Panc1 (cell line): ENCODE measurements around the gene EFCAB11. TPM values are rescaled to one million over a fixed set of nuclear protein-coding genes. Genes with fewer than 3 reads are reported as not detected.

Source experiments
- ATAC-seq: fragments of 200-7000 bp; cut with Tn5 transposase; 2 replicates; pipeline ENCODE4 v1.9.1; 2020; ENCODE audit warnings: mild to moderate bottlenecking, moderate library complexity
- BruUV-seq: library from RNA; stranded (reverse); fragments of 400-500 nt; replicated peaks from 2 replicates; lab custom pipeline; 2021; lab: Mats Ljungman, UMichigan
- CTCF ChIA-PET: fragments of 300-600 bp; sonication (Branson Sonifier 250); formaldehyde crosslinking; loops from one replicate; lab custom pipeline; 2022; ENCODE audit warnings: antibody characterized with exemption; lab: Charles Lee
- POLR2A ChIA-PET: fragments of 300-600 bp; sonication (Branson Sonifier 250); formaldehyde crosslinking; loops from one replicate; lab custom pipeline; 2022; ENCODE audit warnings: antibody characterized with exemption; lab: Charles Lee
- DNase-seq: peaks from one replicate; pipeline ENCODE4 v3.0.0-alpha.2; 2010; ENCODE audit warnings: low read depth, low spot score
- H3K27ac ChIP-seq: 2 replicates; pipeline ENCODE4 v1.5.1; 2011; ENCODE audit warnings: mild to moderate bottlenecking, low read length, inconsistent platforms
- H3K27me3 ChIP-seq: fragments of 200-500 bp; sonication (Bioruptor generic); 2 replicates; pipeline ENCODE4 v1.6.0; 2014; ENCODE audit warnings: low read length, inconsistent platforms; ENCODE audit not compliant: control insufficient read depth, insufficient read depth
- H3K36me3 ChIP-seq: fragments of 200-500 bp; sonication (Bioruptor generic); 2 replicates; pipeline ENCODE4 v1.5.1; 2014; ENCODE audit warnings: inconsistent platforms, mild to moderate bottlenecking, low read length, moderate library complexity; ENCODE audit not compliant: control insufficient read depth, insufficient read depth
- H3K4me1 ChIP-seq: 2 replicates; pipeline ENCODE4 v1.5.1; 2011; ENCODE audit warnings: inconsistent platforms, mild to moderate bottlenecking, low read length, moderate library complexity; ENCODE audit not compliant: control insufficient read depth, insufficient read depth
- H3K4me3 ChIP-seq, 2 experiments: 2 replicates each; pipeline ENCODE4 v1.5.1; 2011 to 2012; ENCODE audit warnings: low read depth in 2 of 2, low read length in 2 of 2, mild to moderate bottlenecking in 2 of 2, inconsistent platforms in 1 of 2, moderate library complexity in 1 of 2
- H3K9me3 ChIP-seq: fragments of 200-500 bp; sonication (Bioruptor generic); 2 replicates; pipeline ENCODE4 v1.5.1; 2014; ENCODE audit warnings: low read depth, mild to moderate bottlenecking, inconsistent platforms, low read length, moderate library complexity; ENCODE audit not compliant: control insufficient read depth, insufficient read depth
- POLR2AphosphoS5 ChIP-seq: IDR thresholded peaks from 2 replicates; pipeline ENCODE4 v1.6.1; 2012; ENCODE audit warnings: mild to moderate bottlenecking, low read depth, low read length, moderate library complexity
- SIN3A ChIP-seq: IDR thresholded peaks from 2 replicates; pipeline ENCODE4 v1.6.1; 2012; ENCODE audit warnings: low read depth, mild to moderate bottlenecking, low read length, moderate library complexity, borderline replicate concordance; ENCODE audit not compliant: insufficient read depth
- TCF7L2 ChIP-seq: IDR thresholded peaks from 2 replicates; pipeline ENCODE4 v1.6.1; 2011; ENCODE audit warnings: mild to moderate bottlenecking, low read depth, low read length, inconsistent platforms
- in situ Hi-C: cut with HindIII; loops from 2 replicates; pipeline ENCODE4 v1.10.0; 2016; ENCODE audit warnings: low sequenced_read_pairs, low pct_unique_long_range_greater_than_20kb
- intact Hi-C: fragments of 100-400 bp; cut with micrococcal nuclease; formaldehyde crosslinking; loops from one replicate; pipeline ENCODE4 v1.10.0; 2022; ENCODE audit not compliant: unreplicated experiment
- total RNA-seq: library from RNA; stranded (reverse); gene quantifications from one replicate; pipeline ENCODE4 v1.2.1, GENCODE V29; 2021; ENCODE audit not compliant: unreplicated experiment
- TF ChIP-seq, protein P1 (sequence below), 2 experiments: IDR thresholded peaks; 2 replicates each; pipeline ENCODE4 v1.6.1; 2011 to 2012; ENCODE audit warnings: low read depth in 2 of 2, control low read depth in 1 of 2, low read length in 1 of 2, mild to moderate bottlenecking in 1 of 2, moderate library complexity in 1 of 2; ENCODE audit not compliant: insufficient read depth in 1 of 2
- TF ChIP-seq, protein P2 (sequence below): fragments of 450-650 bp; IDR thresholded peaks from 2 replicates; pipeline ENCODE4 v1.5.1; 2017; ENCODE audit warnings: mild to moderate bottlenecking

Gene EFCAB11
- total RNA-seq, 1 experiment from 2014 or later = 12.3 TPM

DNA sequence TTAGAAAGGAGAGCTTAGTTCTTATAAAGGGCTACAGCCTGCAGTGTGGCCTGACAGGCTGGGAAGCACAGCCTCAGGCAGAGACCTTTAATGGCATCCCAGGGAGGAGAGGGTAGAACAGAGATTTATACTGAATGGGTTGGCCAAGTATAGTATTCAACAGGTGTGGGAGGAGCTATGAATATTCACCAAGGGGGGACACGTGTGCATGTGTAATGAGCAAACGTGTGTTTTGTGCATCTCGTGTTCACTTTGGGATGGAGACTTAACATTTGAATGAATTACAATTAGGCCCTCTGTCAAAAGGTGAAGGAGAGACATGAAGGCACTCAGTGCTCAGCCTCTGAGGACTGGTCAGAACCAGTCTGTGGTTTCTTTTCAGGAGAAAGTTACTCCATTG is 6.4 kb upstream of the EFCAB11 start:
- TF ChIP-seq, protein P1, sequence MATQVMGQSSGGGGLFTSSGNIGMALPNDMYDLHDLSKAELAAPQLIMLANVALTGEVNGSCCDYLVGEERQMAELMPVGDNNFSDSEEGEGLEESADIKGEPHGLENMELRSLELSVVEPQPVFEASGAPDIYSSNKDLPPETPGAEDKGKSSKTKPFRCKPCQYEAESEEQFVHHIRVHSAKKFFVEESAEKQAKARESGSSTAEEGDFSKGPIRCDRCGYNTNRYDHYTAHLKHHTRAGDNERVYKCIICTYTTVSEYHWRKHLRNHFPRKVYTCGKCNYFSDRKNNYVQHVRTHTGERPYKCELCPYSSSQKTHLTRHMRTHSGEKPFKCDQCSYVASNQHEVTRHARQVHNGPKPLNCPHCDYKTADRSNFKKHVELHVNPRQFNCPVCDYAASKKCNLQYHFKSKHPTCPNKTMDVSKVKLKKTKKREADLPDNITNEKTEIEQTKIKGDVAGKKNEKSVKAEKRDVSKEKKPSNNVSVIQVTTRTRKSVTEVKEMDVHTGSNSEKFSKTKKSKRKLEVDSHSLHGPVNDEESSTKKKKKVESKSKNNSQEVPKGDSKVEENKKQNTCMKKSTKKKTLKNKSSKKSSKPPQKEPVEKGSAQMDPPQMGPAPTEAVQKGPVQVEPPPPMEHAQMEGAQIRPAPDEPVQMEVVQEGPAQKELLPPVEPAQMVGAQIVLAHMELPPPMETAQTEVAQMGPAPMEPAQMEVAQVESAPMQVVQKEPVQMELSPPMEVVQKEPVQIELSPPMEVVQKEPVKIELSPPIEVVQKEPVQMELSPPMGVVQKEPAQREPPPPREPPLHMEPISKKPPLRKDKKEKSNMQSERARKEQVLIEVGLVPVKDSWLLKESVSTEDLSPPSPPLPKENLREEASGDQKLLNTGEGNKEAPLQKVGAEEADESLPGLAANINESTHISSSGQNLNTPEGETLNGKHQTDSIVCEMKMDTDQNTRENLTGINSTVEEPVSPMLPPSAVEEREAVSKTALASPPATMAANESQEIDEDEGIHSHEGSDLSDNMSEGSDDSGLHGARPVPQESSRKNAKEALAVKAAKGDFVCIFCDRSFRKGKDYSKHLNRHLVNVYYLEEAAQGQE (IDR thresholded peaks at IDR 0.05; ENCODE audit: insufficient read depth in 1 of 2, low read depth in 2 of 2, low read length in 1 of 2) = no peak
- TF ChIP-seq POLR2AphosphoS5 (no peak), SIN3A (no peak), TCF7L2 (no peak)
- TF ChIP-seq, protein P2, sequence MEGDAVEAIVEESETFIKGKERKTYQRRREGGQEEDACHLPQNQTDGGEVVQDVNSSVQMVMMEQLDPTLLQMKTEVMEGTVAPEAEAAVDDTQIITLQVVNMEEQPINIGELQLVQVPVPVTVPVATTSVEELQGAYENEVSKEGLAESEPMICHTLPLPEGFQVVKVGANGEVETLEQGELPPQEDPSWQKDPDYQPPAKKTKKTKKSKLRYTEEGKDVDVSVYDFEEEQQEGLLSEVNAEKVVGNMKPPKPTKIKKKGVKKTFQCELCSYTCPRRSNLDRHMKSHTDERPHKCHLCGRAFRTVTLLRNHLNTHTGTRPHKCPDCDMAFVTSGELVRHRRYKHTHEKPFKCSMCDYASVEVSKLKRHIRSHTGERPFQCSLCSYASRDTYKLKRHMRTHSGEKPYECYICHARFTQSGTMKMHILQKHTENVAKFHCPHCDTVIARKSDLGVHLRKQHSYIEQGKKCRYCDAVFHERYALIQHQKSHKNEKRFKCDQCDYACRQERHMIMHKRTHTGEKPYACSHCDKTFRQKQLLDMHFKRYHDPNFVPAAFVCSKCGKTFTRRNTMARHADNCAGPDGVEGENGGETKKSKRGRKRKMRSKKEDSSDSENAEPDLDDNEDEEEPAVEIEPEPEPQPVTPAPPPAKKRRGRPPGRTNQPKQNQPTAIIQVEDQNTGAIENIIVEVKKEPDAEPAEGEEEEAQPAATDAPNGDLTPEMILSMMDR = no peak
- Histone ChIP-seq H3K4me1 (peaks cover 6% of the 10 kb centered on the region; the same call in 1 of the 2 replicates), H3K36me3 (peaks cover 8% of the 10 kb centered on the region), H3K4me3 (no peak overlapping the region), H3K27ac (no peak overlapping the region), H3K27me3 (no peaks in the 10 kb centered on the region), H3K9me3 (no peaks in the 10 kb centered on the region)
- intact Hi-C loops = no loop called here
- no peak for ATAC-seq
- in situ Hi-C loops = no loop called here
- ChIA-PET CTCF (interaction anchor here (0.5 kb wide), 1 partner anchor 1538 kb away, joined by 3 read pairs; no protein-coding TSS in a partner anchor), POLR2A (no interaction called here)
- BruUV-seq = no TSS peak
- DNase-seq = no peak

DNA sequence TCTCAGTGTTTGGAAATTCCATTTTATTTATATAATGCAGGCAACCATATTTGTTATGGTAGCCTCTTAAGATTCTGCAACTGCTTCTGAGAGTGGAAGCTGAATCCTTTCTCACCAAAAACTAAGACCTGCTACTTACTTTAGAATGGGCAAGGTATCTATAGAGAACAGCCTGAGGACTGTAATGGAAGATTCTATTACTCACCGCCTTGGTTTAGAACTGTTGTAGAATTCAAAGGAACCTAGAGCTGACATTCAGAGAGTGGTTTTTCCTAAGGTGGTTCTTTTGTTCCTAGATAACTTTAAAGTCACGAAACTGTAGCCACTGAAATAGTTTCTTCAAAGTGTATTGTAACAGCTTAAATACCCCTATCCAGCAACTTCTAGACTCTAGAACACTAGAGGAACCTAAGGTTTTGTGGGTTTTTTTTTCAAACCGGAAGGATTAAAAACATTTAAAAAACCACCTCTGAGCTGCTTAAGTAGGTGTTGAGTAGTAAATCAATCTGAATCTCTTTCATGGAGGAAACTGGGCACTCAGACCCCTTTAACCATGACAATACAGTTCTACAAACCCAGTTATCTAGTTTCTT is 5.4 kb upstream of the EFCAB11 start:
- in situ Hi-C loops (no loop called here), intact Hi-C loops (no loop called here)
- ATAC-seq = no peak
- TF ChIP-seq, protein P1 (IDR thresholded peaks at IDR 0.05; ENCODE audit: insufficient read depth in 1 of 2, low read depth in 2 of 2, low read length in 1 of 2) = no peak
- TF ChIP-seq, protein P2 = no peak
- TF ChIP-seq SIN3A = no peak
- no peak for TF ChIP-seq POLR2AphosphoS5
- TF ChIP-seq TCF7L2 = no peak
- H3K4me3 ChIP-seq = no peak overlapping the region
- no peak overlapping the region for H3K27ac ChIP-seq
- no TSS peak for BruUV-seq
- peaks cover 7% of the 10 kb centered on the region for H3K36me3 ChIP-seq
- ChIA-PET POLR2A (interaction anchor here (0.6 kb wide), 1 partner anchor 298 kb away, joined by 3 read pairs; no protein-coding TSS in a partner anchor), CTCF (no interaction called here)
- no peak for DNase-seq
- H3K4me1 ChIP-seq = peaks cover 6% of the 10 kb centered on the region; the same call in 1 of the 2 replicates
- no peaks in the 10 kb centered on the region for H3K27me3 ChIP-seq
- H3K9me3 ChIP-seq = no peaks in the 10 kb centered on the region
